Fibroblast of lung (primary cell): ENCODE measurements around the gene USP16.

Source experiments
- EZH2 ChIP-seq: IDR thresholded peaks from 2 replicates; pipeline ENCODE4 v1.5.1; 2012; ENCODE audit warnings: low read length, control low read depth, mild to moderate bottlenecking; ENCODE audit errors: missing control alignments
- TF ChIP-seq, protein P1 (sequence below), 2 donors: IDR thresholded peaks in 1 of 2; conservative IDR thresholded peaks in 1 of 2; 1 replicate in 1 of 2; 2 replicates in 1 of 2; pipeline ENCODE4 v1.5.1; 2011 to 2012; ENCODE audit warnings: low read length in 2 of 2, control low read depth in 1 of 2, inconsistent platforms in 1 of 2, low read depth in 1 of 2, mild to moderate bottlenecking in 1 of 2

DNA sequence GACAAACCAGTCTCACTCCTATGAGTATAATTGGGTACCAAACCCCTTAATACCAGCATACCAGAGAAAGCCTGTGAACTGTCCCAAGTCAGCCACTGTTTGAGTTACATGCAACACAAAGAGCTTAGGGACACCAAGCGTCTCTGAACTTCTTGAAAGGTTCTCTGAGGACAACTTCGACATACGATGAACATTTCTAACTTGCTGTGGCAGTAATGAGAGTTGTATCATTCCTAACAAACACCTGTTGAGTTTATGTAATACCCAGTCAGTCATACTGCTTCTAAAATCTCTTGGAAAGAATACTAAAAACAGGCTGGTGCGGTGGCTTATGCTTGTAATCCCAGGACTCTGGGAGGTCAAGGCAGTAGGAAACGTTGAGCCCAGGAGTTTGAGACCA, 30.6 kb downstream of the USP16 start:
- TF ChIP-seq, protein P1, sequence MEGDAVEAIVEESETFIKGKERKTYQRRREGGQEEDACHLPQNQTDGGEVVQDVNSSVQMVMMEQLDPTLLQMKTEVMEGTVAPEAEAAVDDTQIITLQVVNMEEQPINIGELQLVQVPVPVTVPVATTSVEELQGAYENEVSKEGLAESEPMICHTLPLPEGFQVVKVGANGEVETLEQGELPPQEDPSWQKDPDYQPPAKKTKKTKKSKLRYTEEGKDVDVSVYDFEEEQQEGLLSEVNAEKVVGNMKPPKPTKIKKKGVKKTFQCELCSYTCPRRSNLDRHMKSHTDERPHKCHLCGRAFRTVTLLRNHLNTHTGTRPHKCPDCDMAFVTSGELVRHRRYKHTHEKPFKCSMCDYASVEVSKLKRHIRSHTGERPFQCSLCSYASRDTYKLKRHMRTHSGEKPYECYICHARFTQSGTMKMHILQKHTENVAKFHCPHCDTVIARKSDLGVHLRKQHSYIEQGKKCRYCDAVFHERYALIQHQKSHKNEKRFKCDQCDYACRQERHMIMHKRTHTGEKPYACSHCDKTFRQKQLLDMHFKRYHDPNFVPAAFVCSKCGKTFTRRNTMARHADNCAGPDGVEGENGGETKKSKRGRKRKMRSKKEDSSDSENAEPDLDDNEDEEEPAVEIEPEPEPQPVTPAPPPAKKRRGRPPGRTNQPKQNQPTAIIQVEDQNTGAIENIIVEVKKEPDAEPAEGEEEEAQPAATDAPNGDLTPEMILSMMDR (conservative IDR thresholded peaks at IDR 0.05 in 1 of 2, IDR thresholded peaks at IDR 0.05 in 1 of 2; ENCODE audit: low read depth in 1 of 2, low read length in 2 of 2) = no peak
- TF ChIP-seq EZH2 = no peak
